Fibroblast of lung (primary cell): Measurements from ENCODE around the gene WDR76.

ENCODE experiments used
- EZH2 ChIP-seq: IDR thresholded peaks from 2 replicates; pipeline ENCODE4 v1.5.1; 2012; ENCODE audit warnings: low read length, control low read depth, mild to moderate bottlenecking; ENCODE audit errors: missing control alignments
- TF ChIP-seq, protein P1 (sequence below), 2 donors: IDR thresholded peaks in 1 of 2; conservative IDR thresholded peaks in 1 of 2; 1 replicate in 1 of 2; 2 replicates in 1 of 2; pipeline ENCODE4 v1.5.1; 2011 to 2012; ENCODE audit warnings: low read length in 2 of 2, control low read depth in 1 of 2, inconsistent platforms in 1 of 2, low read depth in 1 of 2, mild to moderate bottlenecking in 1 of 2

- TF ChIP-seq, protein P1, sequence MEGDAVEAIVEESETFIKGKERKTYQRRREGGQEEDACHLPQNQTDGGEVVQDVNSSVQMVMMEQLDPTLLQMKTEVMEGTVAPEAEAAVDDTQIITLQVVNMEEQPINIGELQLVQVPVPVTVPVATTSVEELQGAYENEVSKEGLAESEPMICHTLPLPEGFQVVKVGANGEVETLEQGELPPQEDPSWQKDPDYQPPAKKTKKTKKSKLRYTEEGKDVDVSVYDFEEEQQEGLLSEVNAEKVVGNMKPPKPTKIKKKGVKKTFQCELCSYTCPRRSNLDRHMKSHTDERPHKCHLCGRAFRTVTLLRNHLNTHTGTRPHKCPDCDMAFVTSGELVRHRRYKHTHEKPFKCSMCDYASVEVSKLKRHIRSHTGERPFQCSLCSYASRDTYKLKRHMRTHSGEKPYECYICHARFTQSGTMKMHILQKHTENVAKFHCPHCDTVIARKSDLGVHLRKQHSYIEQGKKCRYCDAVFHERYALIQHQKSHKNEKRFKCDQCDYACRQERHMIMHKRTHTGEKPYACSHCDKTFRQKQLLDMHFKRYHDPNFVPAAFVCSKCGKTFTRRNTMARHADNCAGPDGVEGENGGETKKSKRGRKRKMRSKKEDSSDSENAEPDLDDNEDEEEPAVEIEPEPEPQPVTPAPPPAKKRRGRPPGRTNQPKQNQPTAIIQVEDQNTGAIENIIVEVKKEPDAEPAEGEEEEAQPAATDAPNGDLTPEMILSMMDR (conservative IDR thresholded peaks at IDR 0.05 in 1 of 2, IDR thresholded peaks at IDR 0.05 in 1 of 2; ENCODE audit: low read depth in 1 of 2, low read length in 2 of 2), result no peak
- no peak for TF ChIP-seq EZH2
These were observed 52.9 kb downstream of the WDR76 start for GRCh38 chr15:43879386-43880355.
